K562 (cell line): ENCODE data around the gene COMMD1. TPM values are rescaled to one million over a fixed set of nuclear protein-coding genes. Genes with fewer than 3 reads are reported as not detected.

Source experiments
- CBFA2T2 ChIP-seq: fragments of 450-650 bp; conservative IDR thresholded peaks from 2 replicates; pipeline ENCODE4 v1.6.1; 2017; ENCODE audit warnings: mild to moderate bottlenecking
- CEBPB ChIP-seq: fragments of 450-650 bp; IDR thresholded peaks from 2 replicates; pipeline ENCODE4 v1.6.1; 2016; ENCODE audit warnings: missing genetic modification characterization, missing compliant biosample characterization
- DNMT1 ChIP-seq: fragments of 450-650 bp; IDR thresholded peaks from 2 replicates; pipeline ENCODE4 v1.6.1; 2016; ENCODE audit warnings: antibody characterized with exemption, mild to moderate bottlenecking
- ELF1 ChIP-seq: fragments of 200-800 bp; sonication (Bioruptor generic); IDR thresholded peaks from 2 replicates; pipeline ENCODE4 v1.6.1; 2016; ENCODE audit warnings: missing genetic modification characterization, missing compliant biosample characterization
- EP400 ChIP-seq: fragments of 450-650 bp; IDR thresholded peaks from 2 replicates; pipeline ENCODE4 v1.6.1; 2017; ENCODE audit warnings: antibody characterized with exemption, mild to moderate bottlenecking, moderate library complexity
- ERF ChIP-seq: fragments of 450-650 bp; formaldehyde crosslinking; IDR thresholded peaks from 2 replicates; pipeline ENCODE4 v1.4.0; 2020; ENCODE audit warnings: mild to moderate bottlenecking, mixed read lengths
- ETV5 ChIP-seq: sonication (generic); formaldehyde crosslinking; IDR thresholded peaks from 2 replicates; pipeline ENCODE4 v1.4.0; 2020; ENCODE audit warnings: low read depth, mild to moderate bottlenecking, missing genetic modification reagents
- FOXK1 ChIP-seq: sonication (generic); formaldehyde crosslinking; IDR thresholded peaks from 2 replicates; pipeline ENCODE4 v1.8.0; 2022; ENCODE audit warnings: missing genetic modification reagents, mild to moderate bottlenecking, borderline replicate concordance
- FOXM1 ChIP-seq, 2 experiments: fragments of 450-650 bp in 1 of 2; sonication (generic) in 1 of 2; formaldehyde crosslinking in 1 of 2; IDR thresholded peaks; 2 replicates each; pipeline versions ENCODE4 v1.6.1 to v1.9.0; 2017 to 2022; ENCODE audit warnings: low read depth in 2 of 2, mild to moderate bottlenecking in 2 of 2, missing genetic modification reagents in 1 of 2, moderate library complexity in 1 of 2
- HNRNPLL ChIP-seq: fragments of 200-400 bp; formaldehyde crosslinking; IDR thresholded peaks from 2 replicates; pipeline ENCODE4 v1.6.1; 2017; ENCODE audit warnings: low read length, low read depth, mild to moderate bottlenecking; ENCODE audit not compliant: poor library complexity, severe bottlenecking
- KAT8 ChIP-seq: fragments of 450-650 bp; IDR thresholded peaks from 2 replicates; pipeline ENCODE4 v1.6.1; 2016; ENCODE audit warnings: low read depth, mild to moderate bottlenecking
- KDM5B ChIP-seq: fragments of 200-600 bp; sonication (generic); IDR thresholded peaks from 2 replicates; pipeline ENCODE4 v1.6.1; 2012; ENCODE audit warnings: low read depth, mild to moderate bottlenecking, moderate library complexity, low read length, control low read depth, inconsistent platforms; ENCODE audit not compliant: insufficient replicate concordance
- KLF16 ChIP-seq: IDR thresholded peaks from 2 replicates; pipeline ENCODE4 v1.6.1; 2016; ENCODE audit warnings: antibody characterized with exemption
- NR1H2 ChIP-seq: sonication (generic); formaldehyde crosslinking; IDR thresholded peaks from 2 replicates; pipeline ENCODE4 v1.4.0; 2020; ENCODE audit warnings: mild to moderate bottlenecking, missing genetic modification reagents
- PHB ChIP-seq: fragments of 250-450 bp; sonication (Bioruptor Pico); IDR thresholded peaks from 2 replicates; pipeline ENCODE4 v1.5.0; 2021
- TRIM24 ChIP-seq, 2 experiments: fragments of 450-650 bp; IDR thresholded peaks; 2 replicates each; pipeline ENCODE4 v1.6.1; 2016
- ZFP30 ChIP-seq: fragments of 250-450 bp; sonication (Bioruptor Pico); IDR thresholded peaks from 2 replicates; pipeline ENCODE4 v1.8.0; 2022; ENCODE audit warnings: moderate library complexity, mild to moderate bottlenecking, inconsistent platforms, borderline replicate concordance
- ZNF431 ChIP-seq: sonication (generic); formaldehyde crosslinking; IDR thresholded peaks from 2 replicates; pipeline ENCODE4 v1.8.0; 2022; ENCODE audit warnings: mild to moderate bottlenecking, missing genetic modification reagents
- polyA plus RNA-seq, 8 experiments: library from polyadenylated mRNA; depleted of rRNA in 4 of 8; stranded (reverse) in 5 of 8; unstranded in 3 of 8; fragments of >200 nt; fragmentation: Nextera tagmentation in 2 of 8; fragmentation: Illumina TruSeq in 1 of 8; extraction: Ambion mirVana in 2 of 8; extraction: Trizol in 1 of 8; gene quantifications; 2 replicates each; pipeline versions ENCODE4 v1.2.1 to v1.2.3, GENCODE V29; 2011 to 2014; ENCODE audit warnings: inconsistent platforms in 1 of 8, missing spikeins in 1 of 8
- total RNA-seq, 7 experiments: library from RNA; depleted of rRNA in 6 of 7; stranded (reverse); fragments of >200 nt in 6 of 7; fragmentation: Illumina TruSeq in 2 of 7; extraction: Trizol in 2 of 7; gene quantifications; 2 replicates each; pipeline versions ENCODE4 v1.2.1 to v1.2.3, GENCODE V29; 2011 to 2021; ENCODE audit warnings: low replicate concordance in 1 of 7
- TF ChIP-seq, protein P1 (sequence below), 2 experiments: fragments of 250-450 bp in 1 of 2; fragments of 450-650 bp in 1 of 2; sonication (Bioruptor Pico) in 1 of 2; IDR thresholded peaks; 2 replicates each; pipeline versions ENCODE4 v1.6.1 to v1.8.0; 2016 to 2021; ENCODE audit warnings: mild to moderate bottlenecking in 2 of 2, moderate library complexity in 2 of 2, missing compliant biosample characterization in 1 of 2, missing genetic modification characterization in 1 of 2
- TF ChIP-seq, protein P2 (sequence below): sonication (generic); formaldehyde crosslinking; IDR thresholded peaks from 2 replicates; pipeline ENCODE4 v1.4.0; 2020; ENCODE audit warnings: mild to moderate bottlenecking, missing genetic modification reagents
- TF ChIP-seq, protein P3 (sequence below): IDR thresholded peaks from 2 replicates; pipeline ENCODE4 v1.6.1; 2016; ENCODE audit warnings: missing genetic modification characterization, missing compliant biosample characterization
- TF ChIP-seq, protein P4 (sequence below): sonication (generic); formaldehyde crosslinking; IDR thresholded peaks from 2 replicates; pipeline ENCODE4 v1.8.1; 2022; ENCODE audit warnings: missing genetic modification reagents

COMMD1 gene
- total and polyA plus RNA-seq, 9 of the 15 experiments (the other 6 are each of a cell fraction or from before 2014, with no cell fraction given), result 14.4 to 77.0 (median 21.4) TPM

DNA sequence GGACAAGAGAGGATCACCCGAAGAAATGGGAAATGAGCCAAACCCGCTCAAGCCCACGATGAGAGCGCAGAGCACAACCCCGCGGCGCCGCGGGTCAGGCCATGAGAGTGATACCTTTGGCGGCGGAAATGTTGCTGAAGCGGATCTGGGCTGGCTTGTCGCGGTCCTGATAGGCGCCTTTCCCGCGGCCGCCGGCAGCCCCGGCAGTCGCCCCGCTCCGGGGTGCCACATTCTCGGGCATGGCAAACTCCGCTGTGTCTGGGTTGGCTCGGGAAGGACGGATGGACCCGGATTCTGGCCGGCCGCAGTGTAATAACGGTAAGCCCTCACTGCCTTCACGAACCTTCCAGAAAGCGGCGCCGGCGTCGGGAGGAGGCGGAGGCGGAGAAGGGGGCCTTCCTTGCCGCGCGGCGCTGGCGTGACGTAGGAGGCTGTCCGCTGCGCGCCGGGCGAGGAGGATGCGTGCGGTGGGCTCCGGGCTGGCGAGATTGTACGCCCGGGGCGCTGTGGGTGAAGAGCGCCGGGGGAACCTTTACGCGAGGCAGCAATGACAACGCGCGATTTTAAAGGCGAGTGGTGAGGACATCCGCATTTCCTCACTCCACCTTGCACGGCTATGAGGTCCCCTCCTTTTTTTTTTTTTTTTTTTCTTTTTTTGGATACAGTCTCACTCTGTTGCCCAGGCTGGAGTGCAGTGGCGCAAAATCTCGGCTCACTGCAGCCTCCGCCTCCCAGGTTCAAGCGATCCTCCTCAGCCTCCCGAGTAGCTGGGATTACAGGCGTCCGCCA is 17.0 kb upstream of the COMMD1 start, which contains the start of gene CCT4 (continued):
- TF ChIP-seq DNMT1 (0 out of 2 replicates have a peak, but pooled peaks have one; percentile 65), ERF (CRISPR knock-in tag) (0 out of 2 replicates have a peak, but pooled peaks have one; percentile 26), ETV5 (CRISPR knock-in tag) (peak; percentile 61; the same call in 1 of the 2 replicates), HNRNPLL (peak; percentile 86), CEBPB (tag) (peak; percentile 80), TRIM24 (IDR thresholded peaks at IDR 0.05) (peak in 1 of 2 experiments; percentile 58; a peak in 2 of 4 replicates), PHB (CRISPR knock-in tag) (peak; percentile 83), FOXK1 (0 out of 2 replicates have a peak, but pooled peaks have one; percentile 24), EP400 (peak; percentile 98), FOXM1 (IDR thresholded peaks at IDR 0.05; ENCODE audit: low read depth) (no peak), FOXM1 (CRISPR knock-in tag; IDR thresholded peaks at IDR 0.05; ENCODE audit: low read depth) (no peak; the same call in 1 of the 2 replicates), KLF16 (no peak; the same call in 1 of the 2 replicates), KAT8 (peak; percentile 55; the same call in 1 of the 2 replicates), NR1H2 (no peak), CBFA2T2 (0 out of 2 replicates have a peak, but pooled peaks have one; percentile 8), ELF1 (tag) (peak; percentile 86), ZFP30 (CRISPR knock-in tag) (no peak), KDM5B (peak; percentile 93), ZNF431 (CRISPR knock-in tag) (no peak)
- TF ChIP-seq, protein P1, sequence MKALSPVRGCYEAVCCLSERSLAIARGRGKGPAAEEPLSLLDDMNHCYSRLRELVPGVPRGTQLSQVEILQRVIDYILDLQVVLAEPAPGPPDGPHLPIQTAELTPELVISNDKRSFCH (CRISPR knock-in tag; IDR thresholded peaks at IDR 0.05), result no peak
- TF ChIP-seq, protein P1 (tag; IDR thresholded peaks at IDR 0.05), result peak; percentile 74; the same call in 1 of the 2 replicates
- TF ChIP-seq, protein P2, sequence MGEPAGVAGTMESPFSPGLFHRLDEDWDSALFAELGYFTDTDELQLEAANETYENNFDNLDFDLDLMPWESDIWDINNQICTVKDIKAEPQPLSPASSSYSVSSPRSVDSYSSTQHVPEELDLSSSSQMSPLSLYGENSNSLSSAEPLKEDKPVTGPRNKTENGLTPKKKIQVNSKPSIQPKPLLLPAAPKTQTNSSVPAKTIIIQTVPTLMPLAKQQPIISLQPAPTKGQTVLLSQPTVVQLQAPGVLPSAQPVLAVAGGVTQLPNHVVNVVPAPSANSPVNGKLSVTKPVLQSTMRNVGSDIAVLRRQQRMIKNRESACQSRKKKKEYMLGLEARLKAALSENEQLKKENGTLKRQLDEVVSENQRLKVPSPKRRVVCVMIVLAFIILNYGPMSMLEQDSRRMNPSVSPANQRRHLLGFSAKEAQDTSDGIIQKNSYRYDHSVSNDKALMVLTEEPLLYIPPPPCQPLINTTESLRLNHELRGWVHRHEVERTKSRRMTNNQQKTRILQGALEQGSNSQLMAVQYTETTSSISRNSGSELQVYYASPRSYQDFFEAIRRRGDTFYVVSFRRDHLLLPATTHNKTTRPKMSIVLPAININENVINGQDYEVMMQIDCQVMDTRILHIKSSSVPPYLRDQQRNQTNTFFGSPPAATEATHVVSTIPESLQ (CRISPR knock-in tag), result peak; percentile 23; the same call in 1 of the 2 replicates
- TF ChIP-seq, protein P3, sequence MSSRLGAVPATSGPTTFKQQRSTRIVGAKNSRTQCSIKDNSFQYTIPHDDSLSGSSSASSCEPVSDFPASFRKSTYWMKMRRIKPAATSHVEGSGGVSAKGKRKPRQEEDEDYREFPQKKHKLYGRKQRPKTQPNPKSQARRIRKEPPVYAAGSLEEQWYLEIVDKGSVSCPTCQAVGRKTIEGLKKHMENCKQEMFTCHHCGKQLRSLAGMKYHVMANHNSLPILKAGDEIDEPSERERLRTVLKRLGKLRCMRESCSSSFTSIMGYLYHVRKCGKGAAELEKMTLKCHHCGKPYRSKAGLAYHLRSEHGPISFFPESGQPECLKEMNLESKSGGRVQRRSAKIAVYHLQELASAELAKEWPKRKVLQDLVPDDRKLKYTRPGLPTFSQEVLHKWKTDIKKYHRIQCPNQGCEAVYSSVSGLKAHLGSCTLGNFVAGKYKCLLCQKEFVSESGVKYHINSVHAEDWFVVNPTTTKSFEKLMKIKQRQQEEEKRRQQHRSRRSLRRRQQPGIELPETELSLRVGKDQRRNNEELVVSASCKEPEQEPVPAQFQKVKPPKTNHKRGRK (tag), result no peak
- TF ChIP-seq, protein P4, sequence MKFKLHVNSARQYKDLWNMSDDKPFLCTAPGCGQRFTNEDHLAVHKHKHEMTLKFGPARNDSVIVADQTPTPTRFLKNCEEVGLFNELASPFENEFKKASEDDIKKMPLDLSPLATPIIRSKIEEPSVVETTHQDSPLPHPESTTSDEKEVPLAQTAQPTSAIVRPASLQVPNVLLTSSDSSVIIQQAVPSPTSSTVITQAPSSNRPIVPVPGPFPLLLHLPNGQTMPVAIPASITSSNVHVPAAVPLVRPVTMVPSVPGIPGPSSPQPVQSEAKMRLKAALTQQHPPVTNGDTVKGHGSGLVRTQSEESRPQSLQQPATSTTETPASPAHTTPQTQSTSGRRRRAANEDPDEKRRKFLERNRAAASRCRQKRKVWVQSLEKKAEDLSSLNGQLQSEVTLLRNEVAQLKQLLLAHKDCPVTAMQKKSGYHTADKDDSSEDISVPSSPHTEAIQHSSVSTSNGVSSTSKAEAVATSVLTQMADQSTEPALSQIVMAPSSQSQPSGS (CRISPR knock-in tag), result no peak
